Measurements from ENCODE around the gene FKBP7. TPM values are rescaled to one million over a fixed set of nuclear protein-coding genes. Genes with fewer than 3 reads are reported as not detected.
"Not testable (repeated sequence)": the region's sequence is repeated elsewhere in the genome, so short reads cannot be mapped to it uniquely, and the experiment has no call there.

FKBP7 gene
- polyA plus RNA-seq, 4 donors, result 54.6 to 114 (median 75.6) TPM

GRCh38 chr2:178450524-178450773 lies 28.0 kb downstream of the FKBP7 start:
- no peak for DNase-seq (ENCODE audit: low read depth in 4 of 4, low spot score in 3 of 4)

GRCh38 chr2:178449700-178450523 lies 28.5 kb downstream of the FKBP7 start:
- DNase-seq (ENCODE audit: low read depth in 4 of 4, low spot score in 3 of 4), result no peak

- DNase-seq (ENCODE audit: low read depth in 4 of 4, low spot score in 3 of 4), result no peak
These were observed 29.3 kb downstream of the FKBP7 start for GRCh38 chr2:178448968-178449661.

GRCh38 chr2:178441426-178441825 lies 37.0 kb downstream of the FKBP7 start:
- no peak for DNase-seq (ENCODE audit: low read depth in 4 of 4, low spot score in 3 of 4)

- DNase-seq (ENCODE audit: low read depth in 4 of 4, low spot score in 3 of 4), result no peak
These were observed 41.7 kb downstream of the FKBP7 start for GRCh38 chr2:178436662-178437061.

- DNase-seq (ENCODE audit: low read depth in 4 of 4, low spot score in 3 of 4), result no peak
These were observed 49.1 kb downstream of the FKBP7 start for GRCh38 chr2:178429336-178429735.

GRCh38 chr2:178428396-178428806 lies 50.0 kb downstream of the FKBP7 start:
- no peak for DNase-seq (ENCODE audit: low read depth in 4 of 4, low spot score in 3 of 4)

- no peak for DNase-seq (ENCODE audit: low read depth in 4 of 4, low spot score in 3 of 4)
These were observed 50.9 kb downstream of the FKBP7 start for GRCh38 chr2:178427458-178427857.

GRCh38 chr2:178426388-178426787 lies 52.0 kb downstream of the FKBP7 start:
- no peak for DNase-seq (ENCODE audit: low read depth in 4 of 4, low spot score in 3 of 4)

GRCh38 chr2:178425255-178425827 lies 53.1 kb downstream of the FKBP7 start:
- no peak for DNase-seq (ENCODE audit: low read depth in 4 of 4, low spot score in 3 of 4)

GRCh38 chr2:178423746-178424145 lies 54.7 kb downstream of the FKBP7 start:
- DNase-seq (ENCODE audit: low read depth in 4 of 4, low spot score in 3 of 4), result not testable (repeated sequence)

- DNase-seq (ENCODE audit: low read depth in 4 of 4, low spot score in 3 of 4), result no peak
These were observed 56.3 kb downstream of the FKBP7 start for GRCh38 chr2:178422097-178422496.

- no peak for DNase-seq (ENCODE audit: low read depth in 4 of 4, low spot score in 3 of 4)
These were observed 57.9 kb downstream of the FKBP7 start for GRCh38 chr2:178420463-178420999.

- no peak for DNase-seq (ENCODE audit: low read depth in 4 of 4, low spot score in 3 of 4)
These were observed 59.3 kb downstream of the FKBP7 start for GRCh38 chr2:178419123-178419522.

- no peak for DNase-seq (ENCODE audit: low read depth in 4 of 4, low spot score in 3 of 4)
These were observed 60.0 kb downstream of the FKBP7 start for GRCh38 chr2:178418426-178418825.

GRCh38 chr2:178417916-178418315 lies 60.5 kb downstream of the FKBP7 start:
- no peak for DNase-seq (ENCODE audit: low read depth in 4 of 4, low spot score in 3 of 4)

- no peak for DNase-seq (ENCODE audit: low read depth in 4 of 4, low spot score in 3 of 4)
These were observed 62.4 kb downstream of the FKBP7 start for GRCh38 chr2:178415979-178416378.

- peak; percentile 77 to 88 (median 83) for DNase-seq (ENCODE audit: low read depth in 4 of 4, low spot score in 3 of 4)
These were observed 63.8 kb downstream of the FKBP7 start for GRCh38 chr2:178414266-178415247.
